Vagina (tissue), 2 donors: ENCODE data around the gene ZNF142.

Source experiments
- POLR2A ChIP-seq, 2 donors: fragments of 450-650 bp; IDR thresholded peaks; one replicate each; pipeline ENCODE4 v1.6.1; 2017; ENCODE audit warnings: antibody characterized with exemption in 2 of 2, mild to moderate bottlenecking in 2 of 2, moderate library complexity in 2 of 2
- POLR2AphosphoS5 ChIP-seq, 2 donors: sonication (generic); formaldehyde crosslinking; IDR thresholded peaks; one replicate each; pipeline ENCODE4 v1.9.0; 2017; ENCODE audit warnings: antibody characterized with exemption in 2 of 2, mild to moderate bottlenecking in 2 of 2, low read depth in 1 of 2; ENCODE audit not compliant: insufficient read depth in 1 of 2
- TF ChIP-seq, protein P1 (sequence below), 3 experiments: fragments of 450-650 bp in 2 of 3; fragments of 200-600 bp in 1 of 3; sonication (generic) in 1 of 3; IDR thresholded peaks; one replicate each; pipeline ENCODE4 v1.5.1; 2017 to 2019; ENCODE audit warnings: antibody characterized with exemption in 3 of 3, mild to moderate bottlenecking in 2 of 3, moderate library complexity in 2 of 3

DNA sequence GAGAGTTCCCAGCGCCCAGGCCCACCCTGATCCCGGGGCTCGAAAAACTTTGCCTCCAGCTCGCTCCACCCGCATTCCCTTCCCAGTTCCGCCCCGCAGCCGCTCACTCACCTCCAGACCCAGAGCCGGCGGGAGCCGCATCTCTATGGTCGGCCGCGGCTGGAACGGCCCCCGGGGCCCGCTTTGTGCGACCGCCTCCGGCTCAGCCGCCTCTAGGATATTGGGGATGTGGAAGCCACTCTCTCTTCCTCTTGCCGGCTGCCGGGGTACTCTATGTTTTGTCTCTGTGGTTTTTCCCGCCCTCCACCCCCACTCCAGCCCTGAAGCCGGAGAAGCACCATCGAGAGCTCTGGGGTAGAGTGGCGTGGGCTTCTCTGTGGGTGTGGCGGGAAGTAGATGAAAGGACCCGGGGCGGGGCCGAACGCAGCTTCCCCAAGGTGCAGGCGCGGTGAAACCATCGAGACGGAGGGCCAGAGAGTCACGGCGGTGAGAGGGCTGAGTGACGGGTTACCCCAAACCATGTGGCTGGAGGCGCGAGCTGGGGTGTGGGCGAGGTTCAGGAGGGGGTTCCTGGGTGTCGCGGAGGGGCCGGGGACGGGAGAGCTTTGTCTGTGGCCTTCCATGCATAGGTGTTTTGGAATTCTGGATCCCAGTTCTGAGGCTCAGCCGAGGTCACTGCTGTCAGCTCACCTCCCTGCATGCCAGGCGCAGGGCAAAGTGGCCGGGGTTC, at the start of gene ZNF142, which contains the start of gene BCS1L:
- TF ChIP-seq, protein P1, sequence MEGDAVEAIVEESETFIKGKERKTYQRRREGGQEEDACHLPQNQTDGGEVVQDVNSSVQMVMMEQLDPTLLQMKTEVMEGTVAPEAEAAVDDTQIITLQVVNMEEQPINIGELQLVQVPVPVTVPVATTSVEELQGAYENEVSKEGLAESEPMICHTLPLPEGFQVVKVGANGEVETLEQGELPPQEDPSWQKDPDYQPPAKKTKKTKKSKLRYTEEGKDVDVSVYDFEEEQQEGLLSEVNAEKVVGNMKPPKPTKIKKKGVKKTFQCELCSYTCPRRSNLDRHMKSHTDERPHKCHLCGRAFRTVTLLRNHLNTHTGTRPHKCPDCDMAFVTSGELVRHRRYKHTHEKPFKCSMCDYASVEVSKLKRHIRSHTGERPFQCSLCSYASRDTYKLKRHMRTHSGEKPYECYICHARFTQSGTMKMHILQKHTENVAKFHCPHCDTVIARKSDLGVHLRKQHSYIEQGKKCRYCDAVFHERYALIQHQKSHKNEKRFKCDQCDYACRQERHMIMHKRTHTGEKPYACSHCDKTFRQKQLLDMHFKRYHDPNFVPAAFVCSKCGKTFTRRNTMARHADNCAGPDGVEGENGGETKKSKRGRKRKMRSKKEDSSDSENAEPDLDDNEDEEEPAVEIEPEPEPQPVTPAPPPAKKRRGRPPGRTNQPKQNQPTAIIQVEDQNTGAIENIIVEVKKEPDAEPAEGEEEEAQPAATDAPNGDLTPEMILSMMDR (IDR thresholded peaks at IDR 0.05), result no peak
- no peak for TF ChIP-seq POLR2A (IDR thresholded peaks at IDR 0.05)
- TF ChIP-seq POLR2AphosphoS5 (IDR thresholded peaks at IDR 0.05; ENCODE audit: insufficient read depth in 1 of 2, low read depth in 1 of 2), result peak; percentile 72 to 78
